ENCODE data around the gene SMIM45.

Gene SMIM45

GRCh38 chr22:41929418-41929810 lies 22.5 kb upstream of the SMIM45 start:
- TF ChIP-seq CTCF (IDR thresholded peaks at IDR 0.05; ENCODE audit: low read length), result no peak
- TF ChIP-seq EZH2 (IDR thresholded peaks at IDR 0.05; ENCODE audit: borderline replicate concordance, low read length), result no peak
- peaks cover 6% of the 10 kb centered on the region; the same call in 1 of the 2 replicates for H3K27me3 ChIP-seq (ENCODE audit: insufficient read depth, low read length)
- H3K9ac ChIP-seq (ENCODE audit: low read length), result no peak overlapping the region
- no peaks in the 10 kb centered on the region for H3K79me2 ChIP-seq (ENCODE audit: insufficient read depth, low read length)
- peaks cover 5% of the 10 kb centered on the region; the same call in 1 of the 2 replicates for H3K36me3 ChIP-seq (ENCODE audit: insufficient read depth, low read length)
- no peak overlapping the region for H3K4me2 ChIP-seq (ENCODE audit: low read length)
- H3K9me2 ChIP-seq (ENCODE audit: low read depth, low read length), result no peaks in the 10 kb centered on the region
- H3K4me3 ChIP-seq (ENCODE audit: low read depth, low read length, poor library complexity, severe bottlenecking), result no peak overlapping the region
- no peaks in the 10 kb centered on the region for H3K9me3 ChIP-seq (ENCODE audit: low read length)
- no peaks in the 10 kb centered on the region for H3F3A ChIP-seq (ENCODE audit: insufficient read depth, low read length)
- no peak overlapping the region for H2AFZ ChIP-seq (ENCODE audit: low read length)
- peaks cover 59% of the 10 kb centered on the region for H3K4me1 ChIP-seq (ENCODE audit: insufficient read depth, low read length, severe bottlenecking)
- H4K20me1 ChIP-seq (ENCODE audit: insufficient read depth, low read length), result no peaks in the 10 kb centered on the region
- H3K27ac ChIP-seq (ENCODE audit: low read depth, low read length, poor library complexity, severe bottlenecking), result peak overlapping the region; percentile 37

DNA sequence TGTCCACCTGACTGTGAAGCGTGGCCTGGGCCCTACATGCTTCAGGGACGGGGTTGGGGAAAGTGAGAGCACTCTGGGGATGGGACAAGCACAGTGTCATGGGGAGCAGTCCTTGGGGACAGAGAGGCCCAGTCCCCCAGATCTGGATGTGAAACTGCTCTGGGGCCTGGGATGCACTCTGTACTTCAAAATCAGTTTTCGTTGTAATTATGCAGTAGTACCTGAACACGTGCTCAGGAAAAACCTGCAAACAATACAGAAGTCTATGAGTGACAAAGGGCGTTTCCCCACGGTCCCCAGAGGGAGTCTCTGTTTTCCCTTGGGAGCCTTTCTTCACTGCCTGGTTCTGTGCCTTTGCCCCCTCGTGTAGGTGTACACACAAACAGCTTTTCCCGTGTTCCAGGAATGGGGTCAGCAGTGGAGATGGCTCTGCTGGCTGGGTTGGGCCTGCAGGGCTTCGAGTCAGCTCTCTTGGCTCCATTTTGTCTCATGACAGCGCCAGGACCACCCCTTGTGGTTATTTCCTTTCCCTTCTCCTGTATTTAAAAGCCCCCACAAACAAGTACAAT lies 20.2 kb upstream of the SMIM45 start:
- no peaks in the 10 kb centered on the region for H3K79me2 ChIP-seq (ENCODE audit: insufficient read depth, low read length)
- H3K9me2 ChIP-seq (ENCODE audit: low read depth, low read length), result no peaks in the 10 kb centered on the region
- no peak overlapping the region for H3K4me3 ChIP-seq (ENCODE audit: low read depth, low read length, poor library complexity, severe bottlenecking)
- H3F3A ChIP-seq (ENCODE audit: insufficient read depth, low read length), result no peaks in the 10 kb centered on the region
- peaks cover 5% of the 10 kb centered on the region; the same call in 1 of the 2 replicates for H3K27me3 ChIP-seq (ENCODE audit: insufficient read depth, low read length)
- no peaks in the 10 kb centered on the region for H4K20me1 ChIP-seq (ENCODE audit: insufficient read depth, low read length)
- peak overlapping the region; percentile 8; the same call in 1 of the 2 replicates for H3K4me2 ChIP-seq (ENCODE audit: low read length)
- peaks cover 67% of the 10 kb centered on the region for H3K4me1 ChIP-seq (ENCODE audit: insufficient read depth, low read length, severe bottlenecking)
- H3K36me3 ChIP-seq (ENCODE audit: insufficient read depth, low read length), result peaks cover 5% of the 10 kb centered on the region; the same call in 1 of the 2 replicates
- no peaks in the 10 kb centered on the region for H3K9me3 ChIP-seq (ENCODE audit: low read length)
- peak overlapping the region; percentile 64 for H3K27ac ChIP-seq (ENCODE audit: low read depth, low read length, poor library complexity, severe bottlenecking)
- TF ChIP-seq CTCF (IDR thresholded peaks at IDR 0.05; ENCODE audit: low read length) (0 out of 2 replicates have a peak, but pooled peaks have one; percentile 7), EZH2 (IDR thresholded peaks at IDR 0.05; ENCODE audit: borderline replicate concordance, low read length) (no peak)
- peak overlapping the region; percentile 10; the same call in 1 of the 2 replicates for H3K9ac ChIP-seq (ENCODE audit: low read length)
- H2AFZ ChIP-seq (ENCODE audit: low read length), result no peak overlapping the region

DNA sequence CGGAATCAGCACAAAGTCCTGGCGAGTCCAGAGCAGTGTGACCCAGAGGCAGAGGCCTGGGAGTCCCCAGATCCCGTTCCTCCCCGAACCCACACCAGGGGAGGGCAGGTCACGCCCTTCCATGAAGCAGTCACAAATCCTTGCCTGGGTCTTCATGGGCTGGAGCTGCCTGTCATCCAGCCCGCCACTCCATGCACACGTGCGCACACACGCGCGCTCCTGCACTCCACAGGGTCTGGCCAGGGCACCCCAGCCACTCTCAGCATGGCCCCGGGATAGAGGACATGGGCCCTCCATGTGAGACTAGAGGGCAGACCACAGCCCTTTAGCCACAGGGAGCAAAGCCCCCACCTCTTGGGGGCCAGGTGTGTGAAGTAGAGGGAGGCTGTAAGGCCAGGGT lies 19.6 kb upstream of the SMIM45 start:
- Histone ChIP-seq H3K4me3 (ENCODE audit: low read depth, low read length, poor library complexity, severe bottlenecking) (no peak overlapping the region), H3K27me3 (ENCODE audit: insufficient read depth, low read length) (no peaks in the 10 kb centered on the region), H3K9ac (ENCODE audit: low read length) (no peak overlapping the region; the same call in 1 of the 2 replicates), H3F3A (ENCODE audit: insufficient read depth, low read length) (peaks cover 5% of the 10 kb centered on the region; the same call in 1 of the 2 replicates), H3K9me3 (ENCODE audit: low read length) (no peaks in the 10 kb centered on the region), H3K9me2 (ENCODE audit: low read depth, low read length) (no peaks in the 10 kb centered on the region), H3K79me2 (ENCODE audit: insufficient read depth, low read length) (no peaks in the 10 kb centered on the region), H2AFZ (ENCODE audit: low read length) (no peak overlapping the region), H4K20me1 (ENCODE audit: insufficient read depth, low read length) (no peaks in the 10 kb centered on the region), H3K4me2 (ENCODE audit: low read length) (peak overlapping the region; percentile 8; the same call in 1 of the 2 replicates), H3K4me1 (ENCODE audit: insufficient read depth, low read length, severe bottlenecking) (peaks cover 68% of the 10 kb centered on the region), H3K36me3 (ENCODE audit: insufficient read depth, low read length) (peaks cover 5% of the 10 kb centered on the region; the same call in 1 of the 2 replicates), H3K27ac (ENCODE audit: low read depth, low read length, poor library complexity, severe bottlenecking) (peak overlapping the region; percentile 64)
- no peak for TF ChIP-seq CTCF (IDR thresholded peaks at IDR 0.05; ENCODE audit: low read length)
- no peak for TF ChIP-seq EZH2 (IDR thresholded peaks at IDR 0.05; ENCODE audit: borderline replicate concordance, low read length)

Data from OCI-LY1 (cell line).